Stimulated activated CD8-positive, alpha-beta memory T cell treated with anti-CD3 and anti-CD28 coated beads, Interleukin-7, amount 100 ng/mL, for 4 hours (primary cell): ENCODE results near the gene EYS.
"Not testable (repeated sequence)": the region's sequence is repeated elsewhere in the genome, so short reads cannot be mapped to it uniquely, and the experiment has no call there.

Experiments used
- DNase-seq, 2 donors: peaks; one replicate each; pipeline ENCODE4 v3.0.0-alpha.2; 2020; ENCODE audit warnings: low read depth in 2 of 2

The EYS gene

DNA sequence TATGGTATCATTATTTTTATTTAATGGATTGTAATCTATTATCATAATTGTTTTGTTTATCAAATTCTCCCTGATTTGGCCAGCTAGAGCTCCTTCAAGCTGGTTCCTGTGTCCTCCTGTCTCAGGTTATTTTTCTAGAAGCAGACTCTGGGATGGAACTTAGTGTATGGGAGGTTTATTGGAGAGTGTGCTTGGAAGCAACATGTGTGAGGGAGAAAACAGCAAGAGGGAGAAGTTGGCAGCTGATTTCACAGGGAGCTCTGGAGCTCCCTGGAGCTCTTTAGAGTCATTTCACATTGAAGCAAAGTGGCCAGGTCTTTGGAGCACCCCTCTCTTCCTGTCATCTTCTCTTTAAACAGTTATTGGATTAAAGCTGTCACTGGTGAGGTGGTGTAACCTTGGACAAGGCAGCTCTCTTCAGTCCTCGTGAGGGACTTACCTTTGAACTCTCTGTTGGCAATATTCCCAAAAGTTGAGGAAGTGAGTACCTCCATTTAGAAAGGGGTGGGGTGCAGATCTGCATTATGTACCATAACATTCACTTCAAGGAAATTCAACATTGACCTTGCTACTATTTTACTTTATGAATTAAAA is 1967.8 kb downstream of the EYS start:
- DNase-seq = no peak

- not testable (repeated sequence) for DNase-seq
Observed at GRCh38 chr6:63738190-63738589, 1968.8 kb downstream of the EYS start.

DNA sequence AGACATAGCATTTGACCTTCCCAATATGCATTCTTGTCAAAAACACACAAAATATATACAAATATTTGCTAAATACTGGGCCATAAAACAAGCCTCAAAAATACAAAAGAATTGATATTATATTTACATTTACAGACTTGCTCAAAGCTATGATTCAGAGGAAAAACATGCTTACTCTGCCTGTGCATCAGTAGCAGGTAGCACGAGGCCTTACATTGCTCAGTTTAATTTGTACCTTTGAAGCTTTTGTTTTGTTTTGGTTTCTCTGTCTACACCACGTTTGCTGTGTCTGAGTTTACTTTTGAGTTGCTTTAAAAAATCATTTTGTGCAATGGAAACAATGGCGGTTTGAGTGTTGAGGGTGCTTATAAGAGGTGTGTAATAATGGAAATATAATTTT is 1972.1 kb downstream of the EYS start:
- DNase-seq = no peak

DNA sequence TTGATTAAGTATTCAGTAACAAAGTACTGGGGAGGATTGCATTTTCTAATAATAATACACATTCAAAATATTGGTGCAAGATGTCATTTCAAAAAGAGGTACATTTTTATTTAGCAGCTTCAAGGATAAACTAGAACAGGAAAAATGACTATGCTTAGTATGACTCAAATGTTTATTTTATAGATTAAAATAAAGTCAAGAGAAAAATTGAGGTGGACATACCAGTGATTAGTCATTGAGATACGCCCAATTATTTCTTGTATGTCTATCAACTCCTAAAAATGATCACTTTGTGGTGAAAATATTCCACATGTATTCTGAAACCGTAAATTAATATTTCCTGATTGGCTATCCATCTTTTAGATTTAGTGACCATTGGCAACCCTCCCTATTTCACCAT is 1974.7 kb downstream of the EYS start:
- DNase-seq = no peak

DNA sequence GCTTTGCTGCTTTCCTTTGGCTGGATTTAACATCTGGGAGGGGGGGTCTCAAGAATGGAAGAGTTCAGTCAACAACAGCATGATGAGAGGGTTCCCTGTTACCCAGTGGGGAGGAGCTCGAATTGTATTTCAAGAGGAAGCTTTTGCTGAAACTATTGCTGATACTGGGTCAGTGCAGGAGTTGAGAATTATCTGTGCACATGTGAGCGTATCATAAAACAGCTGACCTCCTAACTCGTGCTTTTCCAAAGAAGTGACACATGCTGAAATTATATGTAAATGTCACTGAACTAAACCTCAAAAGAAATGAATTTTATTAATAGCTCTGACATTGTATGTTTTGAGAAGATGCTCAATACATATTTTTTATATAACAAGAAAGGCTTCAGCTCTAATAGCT is 1975.1 kb downstream of the EYS start:
- DNase-seq = no peak

- no peak for DNase-seq
Observed at GRCh38 chr6:63730311-63730710, 1976.7 kb downstream of the EYS start.

DNA sequence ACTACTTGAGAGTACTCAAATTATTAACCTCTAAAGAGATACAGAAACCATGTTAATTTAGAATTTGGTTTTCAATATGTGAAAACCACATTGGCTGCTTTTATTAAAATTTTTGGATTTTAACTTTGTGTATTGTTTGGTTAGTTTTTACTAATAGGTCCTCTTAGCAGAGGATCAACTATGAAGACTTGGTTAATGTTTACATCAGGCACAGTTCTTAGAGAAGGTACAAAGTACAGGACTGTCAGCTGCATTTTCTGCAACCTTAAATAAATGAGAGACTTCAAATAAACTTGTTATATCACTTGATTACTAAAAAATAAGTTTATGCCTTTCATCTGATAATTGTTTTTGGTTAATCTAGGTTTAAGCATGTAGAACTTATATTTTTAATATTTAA is 1982.3 kb downstream of the EYS start:
- DNase-seq = no peak

- DNase-seq = no peak
Observed at GRCh38 chr6:63721181-63721580, 1985.8 kb downstream of the EYS start.

- DNase-seq = no peak
Observed at GRCh38 chr6:63716169-63716568, 1990.9 kb downstream of the EYS start.

DNA sequence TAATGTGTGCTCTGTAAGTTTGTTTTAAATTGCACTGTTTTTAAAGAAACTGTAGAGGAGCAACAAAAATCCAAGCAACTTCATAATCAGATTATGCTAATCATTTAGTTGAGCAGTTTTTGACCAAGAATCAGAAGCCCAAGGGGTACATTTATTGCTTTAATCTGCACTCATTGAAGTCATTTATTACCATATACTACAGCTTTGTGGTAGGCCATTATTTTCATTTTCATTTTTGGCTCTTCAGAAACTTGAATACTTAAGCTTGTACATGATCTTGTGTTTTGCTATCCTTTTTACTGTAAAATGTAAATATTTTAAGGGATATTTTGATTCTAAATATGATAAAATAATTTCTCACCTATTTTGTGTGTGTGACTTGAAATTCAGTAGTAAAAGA is 1992.9 kb downstream of the EYS start:
- no peak for DNase-seq

GRCh38 chr6:63713332-63713731 is 1993.7 kb downstream of the EYS start:
- no peak for DNase-seq

DNA sequence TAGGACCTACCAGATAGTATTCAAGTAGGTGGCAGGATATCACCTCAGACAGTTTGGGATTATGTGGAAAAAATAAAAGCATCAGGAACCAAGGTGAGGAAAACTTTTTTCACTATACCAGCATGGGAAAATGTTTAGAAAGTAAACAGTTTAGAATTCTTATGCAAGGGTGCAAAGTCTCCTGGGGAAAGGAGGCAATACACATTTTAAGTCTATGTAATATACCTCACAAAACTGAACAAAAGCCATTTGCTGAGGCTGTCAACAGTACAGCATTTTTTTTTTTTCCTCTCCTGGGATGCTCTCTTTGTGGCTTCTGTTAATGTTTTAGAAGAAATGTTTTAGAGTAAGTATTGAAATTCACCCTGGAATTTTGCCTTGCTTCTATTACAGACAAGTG is 1997.9 kb downstream of the EYS start:
- DNase-seq = no peak

DNA sequence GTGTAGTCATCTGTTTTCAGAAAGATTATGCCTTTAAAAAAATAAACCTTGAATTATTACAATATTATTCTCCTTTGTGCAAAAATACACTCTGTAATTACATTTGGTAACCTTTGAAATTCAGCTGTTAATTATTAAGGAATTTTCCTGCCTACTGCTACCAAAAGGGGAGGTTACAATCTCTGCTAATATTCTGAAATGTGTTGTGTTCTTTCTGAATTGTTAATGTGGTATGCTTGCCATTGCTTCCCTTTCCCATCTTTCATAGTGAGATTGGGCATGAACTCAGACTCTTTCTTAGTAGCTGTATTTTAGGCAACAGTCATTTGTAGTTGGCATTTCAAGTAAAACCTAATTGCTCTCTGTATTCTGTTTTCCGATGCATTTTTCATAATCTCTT is 1998.4 kb downstream of the EYS start:
- no peak for DNase-seq

DNA sequence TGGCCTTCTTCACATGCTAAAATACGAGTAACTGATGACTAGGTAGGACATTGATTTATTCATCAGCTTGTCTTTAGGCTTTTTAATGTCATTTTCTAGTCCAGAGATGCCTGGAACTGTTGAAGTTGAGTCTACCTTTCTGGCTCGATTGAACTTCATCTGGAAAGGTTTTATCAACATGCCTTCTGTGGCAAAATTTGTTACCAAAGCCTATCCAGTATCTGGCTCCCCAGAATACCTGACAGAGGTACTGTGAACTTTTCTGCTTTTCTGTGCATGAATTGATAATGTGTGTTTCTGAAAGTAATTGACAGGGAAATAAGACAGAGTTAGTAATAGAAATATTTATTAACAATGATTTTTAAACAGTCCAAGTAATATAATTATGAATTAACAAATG is 2000.4 kb downstream of the EYS start:
- DNase-seq = no peak

- DNase-seq = no peak
Observed at GRCh38 chr6:63705707-63706106, 2001.3 kb downstream of the EYS start.

GRCh38 chr6:63690221-63690620 is 2016.8 kb downstream of the EYS start:
- no peak for DNase-seq

GRCh38 chr6:63689421-63689820 is 2017.6 kb downstream of the EYS start:
- DNase-seq = no peak

- DNase-seq = no peak
Observed at GRCh38 chr6:63685446-63686379, 2021.3 kb downstream of the EYS start.

- DNase-seq = no peak
Observed at GRCh38 chr6:63683071-63683603, 2023.9 kb downstream of the EYS start.

DNA sequence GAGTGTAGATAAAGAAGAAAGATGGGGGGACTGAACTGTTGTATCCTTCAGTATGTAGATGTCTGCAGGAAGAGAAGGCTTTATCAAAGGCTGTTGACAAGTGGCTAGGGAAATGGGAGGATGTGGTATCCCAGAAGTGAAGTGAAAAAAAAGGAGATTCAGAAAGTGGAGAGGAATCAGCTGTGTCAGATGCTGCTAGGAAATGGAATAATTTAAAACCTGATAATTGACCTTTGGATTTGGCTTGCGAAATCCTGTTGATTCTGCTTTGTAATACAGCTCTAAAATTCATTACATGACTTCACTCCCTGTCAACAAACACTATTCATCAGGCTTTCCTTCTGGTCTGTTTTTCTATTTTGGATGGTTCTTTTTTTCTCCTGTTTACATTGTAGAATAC is 2029.7 kb downstream of the EYS start:
- no peak for DNase-seq

DNA sequence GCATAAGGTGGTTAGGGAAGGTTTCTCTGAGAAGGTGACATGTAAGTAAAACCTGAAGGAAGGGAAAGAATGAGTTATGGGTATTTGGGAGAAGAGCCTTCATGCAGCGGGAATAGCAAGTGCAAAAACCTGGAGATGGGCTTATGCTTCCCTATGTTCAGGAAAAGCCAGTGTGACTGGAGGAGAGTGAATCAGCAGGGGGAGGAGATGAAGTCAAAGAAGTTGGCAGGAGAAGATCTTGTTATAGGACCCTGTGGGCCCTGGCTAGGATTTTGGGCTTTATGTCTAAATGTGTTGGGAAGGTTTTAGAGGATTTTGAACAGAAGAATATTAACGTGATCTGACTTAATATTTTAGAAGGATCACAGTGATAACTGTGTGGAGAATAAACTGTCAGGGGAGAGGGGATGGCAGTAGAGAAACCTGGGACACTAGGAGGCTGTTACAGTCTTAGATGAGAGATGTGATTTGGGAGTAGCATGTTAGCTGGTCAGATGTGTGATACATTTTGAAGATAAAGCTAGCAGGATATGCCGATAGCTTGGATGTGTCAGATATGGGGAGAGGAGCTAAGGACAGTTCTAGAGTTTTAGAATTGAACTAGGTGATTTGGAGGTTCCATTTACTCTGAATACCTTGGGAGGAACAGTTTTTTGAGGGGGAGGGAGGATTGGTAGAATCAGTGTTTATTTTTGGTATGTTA is 2030.5 kb downstream of the EYS start:
- DNase-seq = no peak

GRCh38 chr6:63675138-63675537 is 2031.9 kb downstream of the EYS start:
- no peak for DNase-seq

GRCh38 chr6:63674635-63675034 is 2032.4 kb downstream of the EYS start:
- DNase-seq = no peak
